ENCODE results near the gene EPHB2. TPM values are rescaled to one million over a fixed set of nuclear protein-coding genes. Genes with fewer than 3 reads are reported as not detected.

EPHB2 gene
- polyA plus RNA-seq, 2 of the 4 experiments (the other 2 are of a cell fraction), result 13.0 to 35.3 TPM

DNA sequence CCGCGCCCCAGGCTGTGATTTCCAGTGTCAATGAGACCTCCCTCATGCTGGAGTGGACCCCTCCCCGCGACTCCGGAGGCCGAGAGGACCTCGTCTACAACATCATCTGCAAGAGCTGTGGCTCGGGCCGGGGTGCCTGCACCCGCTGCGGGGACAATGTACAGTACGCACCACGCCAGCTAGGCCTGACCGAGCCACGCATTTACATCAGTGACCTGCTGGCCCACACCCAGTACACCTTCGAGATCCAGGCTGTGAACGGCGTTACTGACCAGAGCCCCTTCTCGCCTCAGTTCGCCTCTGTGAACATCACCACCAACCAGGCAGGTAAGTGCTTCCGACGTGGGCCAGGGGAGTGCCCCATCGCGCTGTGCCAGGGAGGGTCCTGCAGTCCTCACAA is 154.2 kb downstream of the EPHB2 start:
- FAIRE-seq (no peak), DNase-seq (ENCODE audit: low read depth in 1 of 2, low spot score in 1 of 2) (no peak), ATAC-seq (no peak)
- WGBS (ENCODE audit: missing lambda C conversion rate), result 91% methylated on average over 10 of the region's 24 CpGs
- TF ChIP-seq RAD21 (conservative IDR thresholded peaks at IDR 0.05 in 1 of 2, IDR thresholded peaks at IDR 0.05 in 1 of 2) (no peak), CHD4 (IDR thresholded peaks at IDR 0.05; ENCODE audit: borderline replicate concordance) (no peak), TFCP2L1 (CRISPR knock-in tag; IDR thresholded peaks at IDR 0.05) (no peak), BHLHE40 (IDR thresholded peaks at IDR 0.05; ENCODE audit: low read depth, low read length) (no peak), ESRRA (IDR thresholded peaks at IDR 0.05; ENCODE audit: borderline replicate concordance, low read length) (no peak), MAFK (IDR thresholded peaks at IDR 0.05; ENCODE audit: partially characterized antibody) (no peak), HEYL (CRISPR knock-in tag; IDR thresholded peaks at IDR 0.05) (no peak), POLR2AphosphoS2 (conservative IDR thresholded peaks at IDR 0.05; ENCODE audit: low read length) (no peak), TP53 (CRISPR knock-in tag; IDR thresholded peaks at IDR 0.05) (no peak), RARB (CRISPR knock-in tag; IDR thresholded peaks at IDR 0.05) (no peak), HOXB13 (CRISPR knock-in tag; IDR thresholded peaks at IDR 0.05; ENCODE audit: low read depth) (no peak), CBX8 (IDR thresholded peaks at IDR 0.05) (no peak), FOSL2 (IDR thresholded peaks at IDR 0.05) (no peak), FOSL2 (CRISPR knock-in tag; IDR thresholded peaks at IDR 0.05) (no peak)
- TF ChIP-seq, protein P1, sequence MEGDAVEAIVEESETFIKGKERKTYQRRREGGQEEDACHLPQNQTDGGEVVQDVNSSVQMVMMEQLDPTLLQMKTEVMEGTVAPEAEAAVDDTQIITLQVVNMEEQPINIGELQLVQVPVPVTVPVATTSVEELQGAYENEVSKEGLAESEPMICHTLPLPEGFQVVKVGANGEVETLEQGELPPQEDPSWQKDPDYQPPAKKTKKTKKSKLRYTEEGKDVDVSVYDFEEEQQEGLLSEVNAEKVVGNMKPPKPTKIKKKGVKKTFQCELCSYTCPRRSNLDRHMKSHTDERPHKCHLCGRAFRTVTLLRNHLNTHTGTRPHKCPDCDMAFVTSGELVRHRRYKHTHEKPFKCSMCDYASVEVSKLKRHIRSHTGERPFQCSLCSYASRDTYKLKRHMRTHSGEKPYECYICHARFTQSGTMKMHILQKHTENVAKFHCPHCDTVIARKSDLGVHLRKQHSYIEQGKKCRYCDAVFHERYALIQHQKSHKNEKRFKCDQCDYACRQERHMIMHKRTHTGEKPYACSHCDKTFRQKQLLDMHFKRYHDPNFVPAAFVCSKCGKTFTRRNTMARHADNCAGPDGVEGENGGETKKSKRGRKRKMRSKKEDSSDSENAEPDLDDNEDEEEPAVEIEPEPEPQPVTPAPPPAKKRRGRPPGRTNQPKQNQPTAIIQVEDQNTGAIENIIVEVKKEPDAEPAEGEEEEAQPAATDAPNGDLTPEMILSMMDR (IDR thresholded peaks at IDR 0.05), result no peak
- TF ChIP-seq, protein P2, sequence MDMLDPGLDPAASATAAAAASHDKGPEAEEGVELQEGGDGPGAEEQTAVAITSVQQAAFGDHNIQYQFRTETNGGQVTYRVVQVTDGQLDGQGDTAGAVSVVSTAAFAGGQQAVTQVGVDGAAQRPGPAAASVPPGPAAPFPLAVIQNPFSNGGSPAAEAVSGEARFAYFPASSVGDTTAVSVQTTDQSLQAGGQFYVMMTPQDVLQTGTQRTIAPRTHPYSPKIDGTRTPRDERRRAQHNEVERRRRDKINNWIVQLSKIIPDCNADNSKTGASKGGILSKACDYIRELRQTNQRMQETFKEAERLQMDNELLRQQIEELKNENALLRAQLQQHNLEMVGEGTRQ (IDR thresholded peaks at IDR 0.05), result no peak
- TF ChIP-seq, protein P3, sequence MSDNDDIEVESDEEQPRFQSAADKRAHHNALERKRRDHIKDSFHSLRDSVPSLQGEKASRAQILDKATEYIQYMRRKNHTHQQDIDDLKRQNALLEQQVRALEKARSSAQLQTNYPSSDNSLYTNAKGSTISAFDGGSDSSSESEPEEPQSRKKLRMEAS (IDR thresholded peaks at IDR 0.05), result no peak
- TF ChIP-seq, protein P4, sequence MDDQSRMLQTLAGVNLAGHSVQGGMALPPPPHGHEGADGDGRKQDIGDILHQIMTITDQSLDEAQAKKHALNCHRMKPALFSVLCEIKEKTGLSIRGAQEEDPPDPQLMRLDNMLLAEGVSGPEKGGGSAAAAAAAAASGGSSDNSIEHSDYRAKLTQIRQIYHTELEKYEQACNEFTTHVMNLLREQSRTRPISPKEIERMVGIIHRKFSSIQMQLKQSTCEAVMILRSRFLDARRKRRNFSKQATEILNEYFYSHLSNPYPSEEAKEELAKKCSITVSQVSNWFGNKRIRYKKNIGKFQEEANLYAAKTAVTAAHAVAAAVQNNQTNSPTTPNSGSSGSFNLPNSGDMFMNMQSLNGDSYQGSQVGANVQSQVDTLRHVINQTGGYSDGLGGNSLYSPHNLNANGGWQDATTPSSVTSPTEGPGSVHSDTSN (IDR thresholded peaks at IDR 0.05), result no peak
- TF ChIP-seq, protein P5, sequence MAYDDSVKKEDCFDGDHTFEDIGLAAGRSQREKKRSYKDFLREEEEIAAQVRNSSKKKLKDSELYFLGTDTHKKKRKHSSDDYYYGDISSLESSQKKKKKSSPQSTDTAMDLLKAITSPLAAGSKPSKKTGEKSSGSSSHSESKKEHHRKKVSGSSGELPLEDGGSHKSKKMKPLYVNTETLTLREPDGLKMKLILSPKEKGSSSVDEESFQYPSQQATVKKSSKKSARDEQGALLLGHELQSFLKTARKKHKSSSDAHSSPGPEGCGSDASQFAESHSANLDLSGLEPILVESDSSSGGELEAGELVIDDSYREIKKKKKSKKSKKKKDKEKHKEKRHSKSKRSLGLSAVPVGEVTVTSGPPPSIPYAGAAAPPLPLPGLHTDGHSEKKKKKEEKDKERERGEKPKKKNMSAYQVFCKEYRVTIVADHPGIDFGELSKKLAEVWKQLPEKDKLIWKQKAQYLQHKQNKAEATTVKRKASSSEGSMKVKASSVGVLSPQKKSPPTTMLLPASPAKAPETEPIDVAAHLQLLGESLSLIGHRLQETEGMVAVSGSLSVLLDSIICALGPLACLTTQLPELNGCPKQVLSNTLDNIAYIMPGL (CRISPR knock-in tag; IDR thresholded peaks at IDR 0.05; ENCODE audit: borderline replicate concordance), result no peak
- Histone ChIP-seq H3K4me1 (peaks cover 9% of the 10 kb centered on the region; the same call in 2 of the 3 replicates), H3K27ac (no peak overlapping the region), H3K9me3 (peaks cover 3% of the 10 kb centered on the region; the same call in 1 of the 3 replicates), H3K4me2 (no peak overlapping the region), H3K4me3 (no peak overlapping the region)
- ChIA-PET CTCF (interaction anchor here (1.2 to 2.0 kb wide), 2 partner anchors 18 to 161 kb away, joined by 3 to 7 read pairs; no protein-coding TSS in a partner anchor), POLR2A (no interaction called here)

DNA sequence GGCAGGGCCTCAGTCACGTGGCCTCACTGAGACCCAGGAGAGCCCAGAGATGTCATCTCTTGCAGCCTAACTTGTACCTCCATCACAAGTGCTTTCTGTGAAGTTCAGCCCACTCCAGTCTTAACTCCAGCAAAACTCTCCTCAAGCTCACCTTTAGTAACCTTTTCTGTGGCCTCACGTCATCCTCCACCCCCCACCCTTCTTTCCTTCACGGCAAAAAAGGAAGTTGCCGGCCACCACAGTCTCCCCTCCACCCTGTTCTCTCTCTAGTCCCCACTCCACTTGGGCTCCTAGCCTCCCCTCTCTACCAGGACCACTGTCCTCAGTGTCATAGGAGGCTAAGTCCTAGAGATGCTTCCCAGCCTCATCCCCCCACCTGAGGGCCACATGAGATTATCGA is 155.1 kb downstream of the EPHB2 start:
- ChIA-PET POLR2A (no interaction called here), CTCF (no interaction called here)
- Histone ChIP-seq H3K4me3 (no peak overlapping the region), H3K9me3 (peaks cover 3% of the 10 kb centered on the region; the same call in 1 of the 3 replicates), H3K4me1 (peaks cover 9% of the 10 kb centered on the region; the same call in 2 of the 3 replicates), H3K4me2 (no peak overlapping the region), H3K27ac (no peak overlapping the region)
- no peak for ATAC-seq
- FAIRE-seq, result no peak
- TF ChIP-seq ZSCAN20 (CRISPR knock-in tag; IDR thresholded peaks at IDR 0.05) (no peak), MAZ (IDR thresholded peaks at IDR 0.05; ENCODE audit: borderline replicate concordance, low read depth, low read length) (no peak), JUN (IDR thresholded peaks at IDR 0.05) (no peak), NPAS2 (CRISPR knock-in tag; IDR thresholded peaks at IDR 0.05; ENCODE audit: borderline replicate concordance) (no peak), HOXA7 (CRISPR knock-in tag; IDR thresholded peaks at IDR 0.05) (no peak), EHMT2 (IDR thresholded peaks at IDR 0.05; ENCODE audit: low read depth) (no peak), KDM5A (IDR thresholded peaks at IDR 0.05) (no peak), RAD21 (conservative IDR thresholded peaks at IDR 0.05 in 1 of 2, IDR thresholded peaks at IDR 0.05 in 1 of 2) (no peak), CBX8 (IDR thresholded peaks at IDR 0.05) (no peak), FOSB (CRISPR knock-in tag; IDR thresholded peaks at IDR 0.05) (no peak)
- TF ChIP-seq, protein P2 (IDR thresholded peaks at IDR 0.05), result no peak
- TF ChIP-seq, protein P5 (CRISPR knock-in tag; IDR thresholded peaks at IDR 0.05; ENCODE audit: borderline replicate concordance), result no peak
- 90% methylated on average over 5 of the region's 5 CpGs for WGBS (ENCODE audit: missing lambda C conversion rate)
- no peak for DNase-seq (ENCODE audit: low read depth in 1 of 2, low spot score in 1 of 2)
